Keratinocyte (primary cell): ENCODE measurements around the gene SOX3. TPM values are rescaled to one million over a fixed set of nuclear protein-coding genes. Genes with fewer than 3 reads are reported as not detected.

ENCODE experiments used
- DNase-seq: peaks from one replicate; pipeline ENCODE4 v3.0.0-alpha.2; 2011; ENCODE audit warnings: low read depth, missing footprints, low spot score
- FAIRE-seq: peaks from 2 replicates; lab custom pipeline; 2011; peaks lifted over from hg19 to GRCh38; lab: Jason Lieb, UNC
- H2AFZ ChIP-seq: 2 replicates; pipeline ENCODE4 v1.6.0; 2012; ENCODE audit warnings: low read length, control low read depth, inconsistent platforms; ENCODE audit not compliant: control insufficient read depth
- H3K27ac ChIP-seq: 2 replicates; pipeline ENCODE4 v1.5.1; 2011; ENCODE audit warnings: low read length; ENCODE audit not compliant: control insufficient read depth, insufficient read depth
- H3K27me3 ChIP-seq: 3 replicates; pipeline ENCODE4 v1.6.0; 2011; ENCODE audit warnings: low read length; ENCODE audit not compliant: control insufficient read depth, insufficient read depth; ENCODE audit errors: extremely low read depth
- H3K36me3 ChIP-seq, 2 experiments: 2 replicates in 1 of 2; 3 replicates in 1 of 2; pipeline ENCODE4 v1.5.1; 2011; ENCODE audit warnings: low read length in 2 of 2, mild to moderate bottlenecking in 1 of 2; ENCODE audit not compliant: control insufficient read depth in 2 of 2, insufficient read depth in 2 of 2; ENCODE audit errors: extremely low read depth in 1 of 2
- H3K4me1 ChIP-seq: 3 replicates; pipeline ENCODE4 v1.5.1; 2011; ENCODE audit warnings: low read length; ENCODE audit not compliant: control insufficient read depth, insufficient read depth; ENCODE audit errors: extremely low read depth
- H3K4me2 ChIP-seq: 3 replicates; pipeline ENCODE4 v1.6.0; 2011; ENCODE audit warnings: low read depth, low read length; ENCODE audit not compliant: control insufficient read depth, insufficient read depth; ENCODE audit errors: extremely low read depth
- H3K4me3 ChIP-seq, 3 experiments: fragments of 200-600 bp in 1 of 3; sonication (generic) in 1 of 3; 2 replicates in 2 of 3; 3 replicates in 1 of 3; pipeline ENCODE4 v1.5.1; 2011 to 2016; ENCODE audit warnings: low read length in 3 of 3, mild to moderate bottlenecking in 3 of 3, control low read depth in 2 of 3, inconsistent platforms in 1 of 3, low read depth in 1 of 3, mixed read lengths in 1 of 3, mixed run types in 1 of 3, moderate library complexity in 1 of 3; ENCODE audit not compliant: control insufficient read depth in 2 of 3, insufficient read depth in 2 of 3; ENCODE audit errors: extremely low read depth in 1 of 3
- H3K79me2 ChIP-seq: 2 replicates; pipeline ENCODE4 v1.6.0; 2012; ENCODE audit warnings: low read length; ENCODE audit not compliant: control insufficient read depth, insufficient read depth
- H3K9ac ChIP-seq: 3 replicates; pipeline ENCODE4 v1.6.0; 2011; ENCODE audit warnings: low read length; ENCODE audit not compliant: control insufficient read depth, insufficient read depth; ENCODE audit errors: extremely low read depth
- H3K9me1 ChIP-seq: 3 replicates; pipeline ENCODE4 v1.6.0; 2011; ENCODE audit warnings: low read length; ENCODE audit not compliant: control insufficient read depth, insufficient read depth; ENCODE audit errors: extremely low read depth
- H3K9me3 ChIP-seq: 2 replicates; pipeline ENCODE4 v1.5.1; 2012; ENCODE audit warnings: low read depth, low read length; ENCODE audit not compliant: control insufficient read depth
- H4K20me1 ChIP-seq: 3 replicates; pipeline ENCODE4 v1.6.0; 2011; ENCODE audit warnings: low read length; ENCODE audit not compliant: control insufficient read depth, insufficient read depth; ENCODE audit errors: extremely low read depth
- CTCF ChIP-seq, 3 experiments: IDR thresholded peaks in 1 of 3; conservative IDR thresholded peaks in 1 of 3; optimal IDR thresholded peaks in 1 of 3; 2 replicates in 2 of 3; 3 replicates in 1 of 3; pipeline versions ENCODE3 to v1.5.1; 2011; ENCODE audit warnings: low read length in 3 of 3, mild to moderate bottlenecking in 3 of 3, moderate library complexity in 2 of 3, control low read depth in 1 of 3, inconsistent platforms in 1 of 3; ENCODE audit not compliant: insufficient read depth in 2 of 3; ENCODE audit errors: extremely low read depth in 1 of 3
- EZH2 ChIP-seq: IDR thresholded peaks from one replicate; pipeline ENCODE4 v1.6.1; 2012; ENCODE audit warnings: inconsistent platforms, mild to moderate bottlenecking, low read length, moderate library complexity
- dilution Hi-C: fragments of 300-500 bp; cut with MboI; formaldehyde crosslinking; loops from one replicate; pipeline ENCODE4 v1.7.0; 2020; ENCODE audit warnings: low sequenced_read_pairs; ENCODE audit not compliant: extremely low pct_ligation_motif_present
- polyA plus RNA-seq, 5 experiments: library from polyadenylated mRNA; depleted of rRNA in 3 of 5; stranded (reverse) in 3 of 5; stranded (forward) in 1 of 5; unstranded in 1 of 5; fragments of >200 nt; gene quantifications; 1 replicate in 1 of 5; 2 replicates in 3 of 5; 3 replicates in 1 of 5; pipeline versions ENCODE4 v1.2.1 to v1.2.3, GENCODE V29; 2011 to 2012; ENCODE audit warnings: missing spikeins in 2 of 5, low read depth in 1 of 5, low replicate concordance in 1 of 5

Gene SOX3
- polyA plus RNA-seq, 1 donor (not counting 4 experiments of a cell fraction or from before 2014, with no cell fraction given) = not detected

GRCh38 chrX:140510306-140510676, 5.4 kb upstream of the SOX3 start:
- FAIRE-seq (no peak), DNase-seq (no peak)
- H3K79me2 ChIP-seq = no peaks in the 10 kb centered on the region
- H3K4me1 ChIP-seq = no peaks in the 10 kb centered on the region
- H4K20me1 ChIP-seq = no peaks in the 10 kb centered on the region
- dilution Hi-C loops = no loop called here
- no peaks in the 10 kb centered on the region for H3K9me3 ChIP-seq
- no peak overlapping the region for H3K4me2 ChIP-seq
- TF ChIP-seq CTCF (optimal IDR thresholded peaks at IDR 0.05 in 1 of 3, IDR thresholded peaks at IDR 0.05 in 1 of 3, conservative IDR thresholded peaks at IDR 0.05 in 1 of 3; ENCODE audit: extremely low read depth in 1 of 3, insufficient read depth in 2 of 3, low read length in 3 of 3) (no peak), EZH2 (no peak)
- no peaks in the 10 kb centered on the region for H3K9me1 ChIP-seq
- H2AFZ ChIP-seq = no peak overlapping the region
- H3K27me3 ChIP-seq = peaks cover 61% of the 10 kb centered on the region
- H3K4me3 ChIP-seq = no peak overlapping the region
- H3K9ac ChIP-seq = no peak overlapping the region
- no peak overlapping the region for H3K27ac ChIP-seq
- no peaks in the 10 kb centered on the region for H3K36me3 ChIP-seq

- Histone ChIP-seq H3K79me2 (no peaks in the 10 kb centered on the region), H4K20me1 (no peaks in the 10 kb centered on the region), H3K36me3 (no peaks in the 10 kb centered on the region), H3K9me1 (no peaks in the 10 kb centered on the region), H3K4me1 (no peaks in the 10 kb centered on the region), H3K4me3 (no peak overlapping the region), H3K4me2 (no peak overlapping the region), H2AFZ (no peak overlapping the region), H3K9me3 (no peaks in the 10 kb centered on the region), H3K27me3 (peaks cover 66% of the 10 kb centered on the region), H3K9ac (no peak overlapping the region), H3K27ac (no peak overlapping the region)
- DNase-seq (no peak), FAIRE-seq (no peak)
- dilution Hi-C loops = no loop called here
- TF ChIP-seq CTCF (optimal IDR thresholded peaks at IDR 0.05 in 1 of 3, IDR thresholded peaks at IDR 0.05 in 1 of 3, conservative IDR thresholded peaks at IDR 0.05 in 1 of 3; ENCODE audit: extremely low read depth in 1 of 3, insufficient read depth in 2 of 3, low read length in 3 of 3) (no peak), EZH2 (no peak)
Measured at GRCh38 chrX:140509468-140510305, 4.8 kb upstream of the SOX3 start.
